Measurements from ENCODE around the gene DST.

The DST gene

GRCh38 chr6:56514395-56514794 is 128.3 kb downstream of the DST start:
- Histone ChIP-seq H3K9ac (ENCODE audit: low read depth, low read length, poor library complexity) (no peak overlapping the region), H3K4me1 (ENCODE audit: control insufficient read depth in 2 of 2, insufficient read depth in 1 of 2, low read depth in 1 of 2, low read length in 2 of 2) (no peaks in the 10 kb centered on the region), H3K4me3 (ENCODE audit: low read length in 2 of 2) (no peak overlapping the region), H2AFZ (ENCODE audit: low read length) (no peak overlapping the region), H4K8ac (ENCODE audit: low read depth, low read length) (no peak overlapping the region), H3K14ac (ENCODE audit: low read length) (no peak overlapping the region), H3K79me1 (ENCODE audit: low read depth, low read length) (no peaks in the 10 kb centered on the region), H3K18ac (ENCODE audit: low read length) (no peak overlapping the region), H3K23ac (ENCODE audit: low read depth, low read length, poor library complexity) (no peak overlapping the region), H3K27ac (replicated peaks; ENCODE audit: low read length) (no peak overlapping the region), H3K4ac (ENCODE audit: low read length) (no peak overlapping the region), H3K9me3 (replicated peaks in 1 of 2; ENCODE audit: control insufficient read depth in 2 of 2, insufficient read depth in 1 of 2, low read depth in 1 of 2, low read length in 2 of 2) (peaks cover 0 to under 1% of the 10 kb centered on the region in 2 donors), H2BK120ac (ENCODE audit: low read depth, low read length) (no peak overlapping the region), H3K36me3 (replicated peaks in 1 of 2; ENCODE audit: control insufficient read depth in 2 of 2, insufficient read depth in 2 of 2, low read length in 2 of 2) (peaks cover 4 to 80% of the 10 kb centered on the region in 2 donors), H3K4me2 (ENCODE audit: insufficient read depth, low read length, poor library complexity, severe bottlenecking) (no peak overlapping the region), H4K91ac (ENCODE audit: low read depth, low read length, poor library complexity) (no peak overlapping the region), H2BK12ac (ENCODE audit: low read length) (no peak overlapping the region), H2AK5ac (ENCODE audit: low read depth, low read length) (no peak overlapping the region), H3K27me3 (ENCODE audit: control insufficient read depth in 3 of 3, insufficient read depth in 3 of 3, low read depth in 1 of 3, low read length in 3 of 3) (no peaks in the 10 kb centered on the region), H2BK5ac (ENCODE audit: low read length) (no peak overlapping the region), H2BK15ac (ENCODE audit: low read length) (no peak overlapping the region)
- no peak for DNase-seq (ENCODE audit: low spot score)
- no CpG with 5 or more reads among the region's 2 CpGs for WGBS, 2 donors (ENCODE audit: extremely low coverage in 2 of 2, insufficient read length in 2 of 2, insufficient replicate concordance in 1 of 2)

- no peaks in the 10 kb centered on the region for H3K4me1 ChIP-seq (ENCODE audit: control insufficient read depth in 2 of 2, insufficient read depth in 1 of 2, low read depth in 1 of 2, low read length in 2 of 2)
- no peaks in the 10 kb centered on the region for H3K27me3 ChIP-seq (ENCODE audit: control insufficient read depth in 3 of 3, insufficient read depth in 3 of 3, low read depth in 1 of 3, low read length in 3 of 3)
- DNase-seq (ENCODE audit: low spot score): no peak
- no peak overlapping the region for H3K4me3 ChIP-seq (ENCODE audit: low read length in 2 of 2)
- no peak overlapping the region for H3K18ac ChIP-seq (ENCODE audit: low read length)
- no peak overlapping the region for H3K27ac ChIP-seq (replicated peaks; ENCODE audit: low read length)
- no peak overlapping the region for H2AFZ ChIP-seq (ENCODE audit: low read length)
- H3K23ac ChIP-seq (ENCODE audit: low read depth, low read length, poor library complexity): no peak overlapping the region
- H4K8ac ChIP-seq (ENCODE audit: low read depth, low read length): no peak overlapping the region
- no peak overlapping the region for H3K14ac ChIP-seq (ENCODE audit: low read length)
- no peaks in the 10 kb centered on the region for H3K9me3 ChIP-seq (replicated peaks in 1 of 2; ENCODE audit: control insufficient read depth in 2 of 2, insufficient read depth in 1 of 2, low read depth in 1 of 2, low read length in 2 of 2)
- WGBS, 2 donors (ENCODE audit: extremely low coverage in 2 of 2, insufficient read length in 2 of 2, insufficient replicate concordance in 1 of 2): no CpG with 5 or more reads among the region's 1 CpG
- no peak overlapping the region for H4K91ac ChIP-seq (ENCODE audit: low read depth, low read length, poor library complexity)
- H2AK5ac ChIP-seq (ENCODE audit: low read depth, low read length): no peak overlapping the region
- H3K4ac ChIP-seq (ENCODE audit: low read length): no peak overlapping the region
- no peak overlapping the region for H3K4me2 ChIP-seq (ENCODE audit: insufficient read depth, low read length, poor library complexity, severe bottlenecking)
- H2BK12ac ChIP-seq (ENCODE audit: low read length): no peak overlapping the region
- no peak overlapping the region for H2BK120ac ChIP-seq (ENCODE audit: low read depth, low read length)
- H3K79me1 ChIP-seq (ENCODE audit: low read depth, low read length): no peaks in the 10 kb centered on the region
- H3K9ac ChIP-seq (ENCODE audit: low read depth, low read length, poor library complexity): no peak overlapping the region
- peaks cover 6 to 82% of the 10 kb centered on the region in 2 donors for H3K36me3 ChIP-seq (replicated peaks in 1 of 2; ENCODE audit: control insufficient read depth in 2 of 2, insufficient read depth in 2 of 2, low read length in 2 of 2)
- no peak overlapping the region for H2BK5ac ChIP-seq (ENCODE audit: low read length)
- no peak overlapping the region for H2BK15ac ChIP-seq (ENCODE audit: low read length)
Observed at GRCh38 chr6:56513631-56514030, 129.1 kb downstream of the DST start.

- Histone ChIP-seq H2AFZ (ENCODE audit: low read length) (no peak overlapping the region), H3K27ac (replicated peaks; ENCODE audit: low read length) (no peak overlapping the region), H3K23ac (ENCODE audit: low read depth, low read length, poor library complexity) (no peak overlapping the region), H4K8ac (ENCODE audit: low read depth, low read length) (no peak overlapping the region), H3K27me3 (ENCODE audit: control insufficient read depth in 3 of 3, insufficient read depth in 3 of 3, low read depth in 1 of 3, low read length in 3 of 3) (no peaks in the 10 kb centered on the region), H3K4ac (ENCODE audit: low read length) (no peak overlapping the region), H3K9me3 (replicated peaks in 1 of 2; ENCODE audit: control insufficient read depth in 2 of 2, insufficient read depth in 1 of 2, low read depth in 1 of 2, low read length in 2 of 2) (no peaks in the 10 kb centered on the region), H3K14ac (ENCODE audit: low read length) (no peak overlapping the region), H2BK12ac (ENCODE audit: low read length) (no peak overlapping the region), H2BK5ac (ENCODE audit: low read length) (no peak overlapping the region), H2BK120ac (ENCODE audit: low read depth, low read length) (no peak overlapping the region), H2BK15ac (ENCODE audit: low read length) (no peak overlapping the region), H2AK5ac (ENCODE audit: low read depth, low read length) (no peak overlapping the region), H4K91ac (ENCODE audit: low read depth, low read length, poor library complexity) (no peak overlapping the region), H3K79me1 (ENCODE audit: low read depth, low read length) (no peaks in the 10 kb centered on the region), H3K9ac (ENCODE audit: low read depth, low read length, poor library complexity) (no peak overlapping the region), H3K18ac (ENCODE audit: low read length) (no peak overlapping the region), H3K4me1 (ENCODE audit: control insufficient read depth in 2 of 2, insufficient read depth in 1 of 2, low read depth in 1 of 2, low read length in 2 of 2) (no peaks in the 10 kb centered on the region), H3K4me3 (ENCODE audit: low read length in 2 of 2) (no peak overlapping the region), H3K4me2 (ENCODE audit: insufficient read depth, low read length, poor library complexity, severe bottlenecking) (no peak overlapping the region), H3K36me3 (replicated peaks in 1 of 2; ENCODE audit: control insufficient read depth in 2 of 2, insufficient read depth in 2 of 2, low read length in 2 of 2) (peaks cover 11 to 89% of the 10 kb centered on the region in 2 donors)
- WGBS, 2 donors (ENCODE audit: extremely low coverage in 2 of 2, insufficient read length in 2 of 2, insufficient replicate concordance in 1 of 2): no CpG with 5 or more reads among the region's 2 CpGs
- no peak for DNase-seq (ENCODE audit: low spot score)
Observed at GRCh38 chr6:56511591-56511990, 131.1 kb downstream of the DST start.

GRCh38 chr6:56510984-56511531 is 131.6 kb downstream of the DST start:
- Histone ChIP-seq H2AK5ac (ENCODE audit: low read depth, low read length) (no peak overlapping the region), H3K4me2 (ENCODE audit: insufficient read depth, low read length, poor library complexity, severe bottlenecking) (no peak overlapping the region), H3K18ac (ENCODE audit: low read length) (no peak overlapping the region), H2BK12ac (ENCODE audit: low read length) (no peak overlapping the region), H2BK15ac (ENCODE audit: low read length) (no peak overlapping the region), H3K9ac (ENCODE audit: low read depth, low read length, poor library complexity) (no peak overlapping the region), H2BK120ac (ENCODE audit: low read depth, low read length) (no peak overlapping the region), H3K4me1 (ENCODE audit: control insufficient read depth in 2 of 2, insufficient read depth in 1 of 2, low read depth in 1 of 2, low read length in 2 of 2) (no peaks in the 10 kb centered on the region), H3K27ac (replicated peaks; ENCODE audit: low read length) (no peak overlapping the region), H4K91ac (ENCODE audit: low read depth, low read length, poor library complexity) (no peak overlapping the region), H2BK5ac (ENCODE audit: low read length) (no peak overlapping the region), H3K9me3 (replicated peaks in 1 of 2; ENCODE audit: control insufficient read depth in 2 of 2, insufficient read depth in 1 of 2, low read depth in 1 of 2, low read length in 2 of 2) (no peaks in the 10 kb centered on the region), H3K4ac (ENCODE audit: low read length) (no peak overlapping the region), H3K23ac (ENCODE audit: low read depth, low read length, poor library complexity) (no peak overlapping the region), H3K79me1 (ENCODE audit: low read depth, low read length) (no peaks in the 10 kb centered on the region), H3K4me3 (ENCODE audit: low read length in 2 of 2) (no peak overlapping the region), H3K27me3 (ENCODE audit: control insufficient read depth in 3 of 3, insufficient read depth in 3 of 3, low read depth in 1 of 3, low read length in 3 of 3) (no peaks in the 10 kb centered on the region), H3K36me3 (replicated peaks in 1 of 2; ENCODE audit: control insufficient read depth in 2 of 2, insufficient read depth in 2 of 2, low read length in 2 of 2) (peaks cover 13 to 89% of the 10 kb centered on the region in 2 donors), H3K14ac (ENCODE audit: low read length) (no peak overlapping the region), H2AFZ (ENCODE audit: low read length) (no peak overlapping the region), H4K8ac (ENCODE audit: low read depth, low read length) (no peak overlapping the region)
- WGBS, 2 donors (ENCODE audit: extremely low coverage in 2 of 2, insufficient read length in 2 of 2, insufficient replicate concordance in 1 of 2): no CpG with 5 or more reads among the region's 3 CpGs
- DNase-seq (ENCODE audit: low spot score): no peak

Measured in neuronal stem cell (in vitro differentiated cells).